HG03103 (cell line): ENCODE results near the gene MALSU1.
A peak's percentile ranks its signal among the peaks of the same experiment; 100 is the strongest.

ENCODE experiments used
- ATAC-seq: cut with Tn5 transposase; IDR thresholded peaks from one replicate; pipeline ENCODE4 v1.9.1; 2021; ENCODE audit warnings: low read depth; ENCODE audit not compliant: unreplicated experiment

Gene MALSU1

DNA sequence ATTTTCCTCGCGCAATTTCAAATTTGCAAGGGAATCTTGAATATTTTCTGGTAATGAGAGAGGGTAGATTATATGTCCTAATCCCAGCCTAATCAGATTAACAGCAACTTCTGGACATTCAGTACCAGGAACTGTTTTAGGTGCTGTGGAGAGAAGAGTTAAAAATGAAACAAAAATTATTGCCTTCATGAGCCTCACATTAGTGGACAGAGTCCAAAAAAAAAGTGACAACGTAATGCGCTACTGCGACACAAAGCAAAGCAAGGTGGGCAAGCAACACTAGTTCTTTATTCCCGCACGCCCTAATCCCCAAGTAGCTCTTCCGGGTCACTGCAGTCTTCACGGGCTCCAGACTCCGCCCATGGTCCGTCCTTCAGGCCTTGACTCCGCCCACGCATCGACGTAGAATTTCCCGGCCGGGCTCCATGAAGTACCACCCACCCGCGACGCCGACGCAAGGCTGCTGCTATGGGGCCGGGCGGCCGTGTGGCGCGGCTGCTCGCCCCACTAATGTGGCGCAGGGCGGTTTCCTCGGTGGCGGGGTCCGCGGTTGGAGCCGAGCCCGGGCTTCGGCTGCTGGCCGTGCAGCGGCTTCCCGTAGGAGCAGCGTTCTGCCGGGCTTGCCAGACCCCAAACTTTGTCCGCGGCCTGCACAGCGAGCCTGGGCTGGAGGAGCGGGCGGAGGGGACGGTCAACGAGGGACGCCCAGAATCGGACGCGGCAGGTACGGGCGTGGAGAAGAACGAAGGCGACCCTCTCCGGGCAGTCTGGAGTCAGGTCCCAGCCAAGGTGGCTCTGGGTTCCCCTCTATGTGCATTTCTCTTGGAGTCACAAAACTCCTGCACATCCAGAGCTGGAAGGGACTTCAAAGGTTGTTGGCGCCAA is at the start of gene MALSU1:
Gene MALSU1 (plus strand): TSS at position 455 of the 885 bp plus-strand sequence. CDS start 14 bp downstream, at position 469.
- ATAC-seq = peak; percentile 98

DNA sequence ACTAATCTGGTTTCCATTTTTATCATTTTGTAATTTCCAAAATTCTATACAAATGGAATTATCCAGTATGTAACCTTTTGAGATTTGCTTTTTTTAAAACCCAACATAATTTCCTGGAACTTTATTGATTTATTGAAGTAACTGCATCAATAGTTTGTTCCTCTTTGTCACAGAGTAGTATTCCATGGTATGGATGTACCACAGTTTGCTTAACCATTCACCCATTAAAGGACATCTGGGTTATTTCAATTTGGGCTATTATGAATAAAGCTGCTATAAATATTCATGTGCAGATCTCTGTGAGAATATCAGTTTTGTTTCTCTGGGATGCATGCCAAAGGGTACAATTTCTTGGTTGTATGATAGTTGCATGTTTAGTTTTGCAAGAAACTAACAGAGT is 49.7 kb upstream of the MALSU1 start:
- no peak for ATAC-seq

DNA sequence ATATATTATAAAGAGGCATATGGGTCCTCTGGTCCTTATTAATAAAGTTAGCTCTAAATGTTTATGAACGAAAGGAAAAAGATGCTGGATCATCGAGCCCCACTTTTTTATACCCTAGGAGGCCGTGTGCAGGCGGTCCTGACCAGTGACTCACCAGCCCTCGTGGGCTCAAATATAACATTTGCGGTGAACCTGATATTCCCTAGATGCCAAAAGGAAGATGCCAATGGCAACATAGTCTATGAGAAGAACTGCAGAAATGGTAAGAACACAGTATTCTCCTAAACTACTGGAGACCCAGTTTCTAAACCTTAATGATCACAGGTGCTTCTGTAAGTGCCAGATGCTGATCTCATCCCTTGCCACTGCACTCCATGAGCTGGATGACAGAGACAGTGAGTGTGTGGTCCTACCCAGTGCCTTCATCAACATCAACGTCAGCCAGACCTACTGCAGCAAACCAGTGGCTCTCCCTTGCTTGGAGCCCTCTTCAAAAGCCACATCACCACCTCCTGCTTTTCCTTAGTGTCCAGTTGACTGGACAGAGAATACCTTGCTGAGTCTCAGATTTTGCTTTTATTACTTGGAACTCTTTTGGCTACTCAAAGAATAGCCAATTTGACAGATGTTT is 45.0 kb upstream of the MALSU1 start:
- no peak for ATAC-seq

DNA sequence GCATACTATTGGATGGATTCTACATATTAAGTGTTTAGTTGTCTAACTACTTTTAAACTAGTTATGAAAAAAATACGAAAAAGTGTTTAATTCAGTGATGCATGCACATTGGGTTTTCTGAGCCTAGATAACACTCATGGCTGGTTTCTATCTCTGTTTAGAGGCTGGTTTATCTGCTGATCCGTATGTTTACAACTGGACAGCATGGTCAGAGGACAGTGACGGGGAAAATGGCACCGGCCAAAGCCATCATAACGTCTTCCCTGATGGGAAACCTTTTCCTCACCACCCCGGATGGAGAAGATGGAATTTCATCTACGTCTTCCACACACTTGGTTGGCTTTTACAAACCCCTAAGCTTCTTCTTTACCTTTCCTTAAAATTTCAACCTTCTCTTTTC is 42.4 kb upstream of the MALSU1 start:
- no peak for ATAC-seq

DNA sequence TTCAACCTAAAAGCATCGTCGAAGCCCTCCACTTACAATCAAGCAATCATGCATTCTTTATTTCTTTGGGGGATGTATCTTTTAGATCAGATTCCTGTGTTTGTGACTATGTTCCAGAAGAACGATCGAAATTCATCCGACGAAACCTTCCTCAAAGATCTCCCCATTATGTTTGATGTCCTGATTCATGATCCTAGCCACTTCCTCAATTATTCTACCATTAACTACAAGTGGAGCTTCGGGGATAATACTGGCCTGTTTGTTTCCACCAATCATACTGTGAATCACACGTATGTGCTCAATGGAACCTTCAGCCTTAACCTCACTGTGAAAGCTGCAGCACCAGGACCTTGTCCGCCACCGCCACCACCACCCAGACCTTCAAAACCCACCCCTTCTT is 38.8 kb upstream of the MALSU1 start:
- ATAC-seq = no peak

DNA sequence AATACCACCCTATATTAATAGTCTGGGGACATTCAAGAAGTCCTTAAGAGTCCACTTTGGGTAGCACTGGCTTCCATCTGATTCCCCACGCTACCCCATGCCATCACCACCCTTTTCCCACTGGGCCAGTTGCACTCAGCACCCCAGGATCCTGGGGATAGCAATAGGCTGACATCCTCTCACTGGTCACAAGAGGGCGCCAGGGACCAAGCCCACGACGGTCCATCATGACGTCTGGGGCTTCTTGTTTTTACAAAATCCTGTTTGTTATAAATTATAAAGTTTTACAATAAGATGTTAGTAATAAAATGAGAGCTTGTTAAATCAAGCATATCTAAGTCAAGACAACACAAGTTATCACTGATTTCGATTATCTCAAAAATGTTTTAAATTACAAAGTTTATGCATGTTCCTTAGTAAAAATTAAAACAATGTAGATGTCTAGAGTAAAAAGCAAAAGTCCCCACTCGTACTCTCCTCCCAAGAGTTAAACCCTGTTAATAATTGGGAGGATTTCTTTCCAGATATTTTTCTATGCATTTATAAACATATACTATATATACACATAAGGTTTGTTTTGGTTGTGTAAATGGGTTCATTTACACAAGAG is 37.2 kb upstream of the MALSU1 start:
- ATAC-seq = peak; percentile 67

DNA sequence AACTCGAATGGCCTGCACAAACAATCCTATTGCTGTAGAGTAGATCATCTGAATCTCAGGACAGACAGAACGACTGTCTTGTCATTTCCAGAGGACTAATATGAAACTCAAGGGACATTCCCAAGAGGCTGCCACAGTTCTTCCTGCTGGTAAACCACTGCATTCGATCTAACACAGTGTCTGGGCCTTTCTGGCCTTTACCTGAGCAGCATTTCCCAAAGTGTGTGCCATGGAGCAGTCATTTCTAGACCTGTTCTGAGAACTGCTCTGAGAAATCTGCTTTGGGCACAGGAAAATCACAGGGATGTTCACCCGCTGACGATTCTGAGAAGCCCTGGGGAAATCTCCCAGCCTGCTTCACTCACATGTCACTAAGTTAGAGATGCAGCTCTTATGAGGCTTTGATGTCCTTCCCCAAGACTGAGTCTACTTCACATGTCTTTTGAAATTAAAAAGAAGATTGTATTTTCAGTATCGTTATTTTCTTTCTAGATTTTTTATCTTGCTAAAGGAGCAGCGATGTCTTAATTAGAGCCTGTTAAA is 34.2 kb upstream of the MALSU1 start:
- no peak for ATAC-seq

DNA sequence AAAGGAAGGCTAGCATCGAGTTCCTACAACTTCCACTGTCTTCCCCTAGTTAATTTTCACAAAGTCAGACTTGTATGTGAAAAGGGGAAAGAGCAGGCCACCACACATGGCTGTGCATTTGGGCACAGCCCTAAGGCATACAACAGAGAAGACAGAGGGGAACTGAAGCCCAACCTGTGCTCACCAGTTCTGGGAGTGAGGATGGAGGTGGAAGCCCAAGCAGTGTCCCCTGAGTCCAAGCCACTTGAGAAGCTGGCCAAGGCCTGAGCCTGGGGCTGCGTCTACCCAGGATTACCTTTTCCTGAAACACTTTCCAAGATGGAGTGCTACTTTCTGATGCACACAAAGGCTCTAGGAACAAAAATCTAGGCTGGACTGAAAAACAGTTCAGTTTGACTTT is 32.2 kb upstream of the MALSU1 start:
- no peak for ATAC-seq

DNA sequence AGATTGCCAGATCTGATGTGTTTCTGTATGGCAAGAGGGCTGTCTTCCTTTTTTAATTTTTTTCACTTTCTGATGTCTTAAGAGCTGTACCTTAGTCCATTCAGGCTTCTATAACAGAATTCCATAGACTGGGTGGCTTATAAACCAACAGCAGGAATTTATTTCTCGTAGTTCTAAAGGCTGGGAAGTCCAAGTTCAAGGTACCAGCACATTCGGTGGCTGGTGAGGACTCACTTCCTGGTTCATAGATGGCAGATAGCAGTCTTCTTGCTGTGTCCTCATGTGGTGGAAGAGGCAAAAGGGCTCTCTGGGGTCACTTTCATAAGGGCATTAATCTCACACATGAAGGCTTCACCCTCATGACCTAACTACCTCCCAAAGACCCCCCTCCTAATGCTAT is 31.8 kb upstream of the MALSU1 start:
- ATAC-seq = no peak

DNA sequence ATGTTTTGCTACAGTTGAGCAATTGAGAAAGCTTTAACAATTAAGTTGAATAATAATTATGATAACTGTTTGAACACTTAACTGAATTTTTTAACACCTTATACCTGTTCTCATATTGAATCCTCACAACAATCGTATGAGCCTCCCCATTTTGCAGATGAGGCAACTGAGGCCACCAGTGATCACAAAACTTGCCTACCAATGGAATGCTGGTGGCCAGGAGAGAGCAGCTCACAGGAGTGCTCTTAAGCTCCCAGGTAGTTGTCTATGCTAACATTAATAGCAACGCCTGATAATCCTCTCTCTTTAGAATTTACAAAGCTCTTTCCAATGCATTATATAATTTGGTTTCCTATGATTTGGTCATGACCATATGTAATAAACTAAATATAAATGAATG is 31.0 kb upstream of the MALSU1 start:
- ATAC-seq = no peak

DNA sequence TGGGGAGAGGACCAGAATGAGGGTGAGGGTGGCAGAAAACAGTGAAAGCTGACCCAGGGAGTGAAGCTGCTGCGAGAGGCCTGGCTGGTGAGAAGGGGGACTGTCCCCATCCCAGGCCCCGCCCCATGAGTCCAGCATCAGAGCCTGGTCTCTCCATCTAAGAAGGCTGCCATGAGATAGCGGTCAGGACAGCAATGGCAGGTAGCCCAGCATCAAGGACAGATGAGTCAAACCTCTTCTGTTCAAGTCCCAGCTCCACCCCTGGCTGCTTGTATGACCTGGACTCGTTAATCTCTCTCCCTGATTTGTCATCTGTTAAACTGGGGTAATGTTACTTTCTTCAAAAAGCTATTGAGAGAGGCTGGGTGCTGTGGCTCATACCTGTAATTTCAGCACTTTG is 30.4 kb upstream of the MALSU1 start:
- no peak for ATAC-seq

DNA sequence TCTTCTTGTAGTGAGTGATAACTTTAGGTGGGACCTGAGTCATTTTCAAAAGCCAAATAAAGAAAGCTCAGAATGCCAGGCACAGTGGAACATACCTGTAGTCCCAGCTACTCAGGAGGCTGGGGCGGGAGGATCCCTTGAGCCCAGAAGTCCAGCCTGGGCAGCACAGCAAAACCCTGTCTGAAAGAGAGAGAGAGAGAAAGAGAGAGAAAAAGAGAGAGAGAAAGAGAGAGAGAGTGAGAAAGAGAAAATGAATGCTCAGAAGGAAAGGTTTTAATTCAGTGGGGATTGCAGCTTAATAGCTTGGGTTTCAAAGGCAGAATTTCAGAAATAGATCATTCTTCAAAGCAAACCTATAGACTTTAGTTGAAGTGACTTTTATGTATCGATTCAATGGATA is 26.9 kb upstream of the MALSU1 start:
- no peak for ATAC-seq

DNA sequence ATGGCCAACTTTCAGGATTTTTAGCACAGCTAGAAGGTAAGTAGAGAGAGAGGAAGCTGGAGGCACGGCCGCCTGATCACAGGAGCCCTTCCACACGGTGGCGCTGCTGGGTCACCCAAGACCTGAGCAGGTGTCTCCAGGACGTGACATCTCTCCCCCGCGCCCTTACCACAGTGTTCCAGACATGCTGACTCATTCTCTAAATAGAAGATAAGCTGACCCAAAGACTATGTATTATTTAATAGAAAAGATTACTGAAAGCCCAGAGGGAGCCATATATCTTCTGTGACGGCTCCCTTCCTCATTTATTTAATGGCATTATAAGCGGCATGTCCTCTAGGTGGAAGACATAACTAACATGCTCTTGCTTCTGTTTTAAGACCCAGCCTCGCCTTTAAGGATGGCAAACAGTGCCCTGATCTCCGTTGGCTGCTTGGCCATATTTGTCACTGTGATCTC is 26.0 kb upstream of the MALSU1 start:
- ATAC-seq = peak; percentile 93

DNA sequence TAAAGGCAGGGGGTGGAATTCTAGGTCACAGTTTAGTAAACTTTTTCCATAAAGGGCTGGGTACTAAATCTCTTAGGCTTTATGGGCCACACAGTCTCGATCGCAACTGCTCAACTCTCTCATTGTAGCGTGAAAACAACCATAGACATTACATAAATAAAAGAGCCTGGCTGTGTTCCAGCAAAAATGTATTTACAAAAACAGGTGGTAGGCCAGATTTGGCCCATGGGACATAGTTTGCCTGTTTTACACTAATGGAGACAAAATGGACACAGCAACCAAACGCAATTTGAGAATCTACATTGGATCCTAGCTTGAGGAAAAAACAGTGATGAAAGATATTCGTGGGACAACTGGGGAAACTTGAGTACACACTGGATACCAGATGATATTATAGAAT is 23.2 kb upstream of the MALSU1 start:
- no peak for ATAC-seq

DNA sequence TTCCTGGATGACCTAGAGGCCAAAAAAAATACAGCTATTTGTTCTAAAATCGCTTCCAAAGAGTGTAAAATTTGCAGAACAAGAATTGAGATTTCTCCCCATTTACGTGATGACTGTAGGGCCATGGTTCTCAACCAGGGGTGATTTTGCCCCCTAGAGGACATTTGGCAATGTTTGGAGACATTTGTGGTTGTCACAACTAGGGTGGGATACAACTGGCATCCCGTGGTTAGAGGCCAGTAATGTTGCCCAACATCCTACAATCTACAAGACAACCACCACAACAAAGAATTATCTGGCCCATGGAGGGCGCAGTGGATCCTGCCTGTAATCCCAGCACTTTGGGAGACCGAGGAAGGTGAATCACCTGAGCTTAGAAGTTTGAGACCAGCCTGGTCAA is 22.8 kb upstream of the MALSU1 start:
- ATAC-seq = no peak

DNA sequence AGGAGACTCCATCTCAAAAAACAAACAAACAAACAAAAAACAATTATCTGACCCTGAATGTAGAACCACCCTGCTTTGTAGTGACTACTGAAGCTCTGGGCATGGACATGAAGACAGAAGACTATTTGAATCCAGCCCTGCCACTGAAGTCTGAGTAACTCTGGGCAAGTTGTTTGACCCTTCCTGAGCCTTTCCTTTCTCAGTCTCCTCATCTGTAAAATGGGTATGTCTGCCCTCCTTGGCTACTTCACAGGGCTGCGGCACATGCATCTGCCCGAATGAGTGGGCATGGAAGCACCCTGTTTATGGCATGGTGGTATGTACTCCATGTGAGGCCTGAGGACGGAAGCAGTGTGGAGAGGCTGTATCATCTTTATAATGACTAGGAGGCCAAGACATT is 22.2 kb upstream of the MALSU1 start:
- no peak for ATAC-seq

DNA sequence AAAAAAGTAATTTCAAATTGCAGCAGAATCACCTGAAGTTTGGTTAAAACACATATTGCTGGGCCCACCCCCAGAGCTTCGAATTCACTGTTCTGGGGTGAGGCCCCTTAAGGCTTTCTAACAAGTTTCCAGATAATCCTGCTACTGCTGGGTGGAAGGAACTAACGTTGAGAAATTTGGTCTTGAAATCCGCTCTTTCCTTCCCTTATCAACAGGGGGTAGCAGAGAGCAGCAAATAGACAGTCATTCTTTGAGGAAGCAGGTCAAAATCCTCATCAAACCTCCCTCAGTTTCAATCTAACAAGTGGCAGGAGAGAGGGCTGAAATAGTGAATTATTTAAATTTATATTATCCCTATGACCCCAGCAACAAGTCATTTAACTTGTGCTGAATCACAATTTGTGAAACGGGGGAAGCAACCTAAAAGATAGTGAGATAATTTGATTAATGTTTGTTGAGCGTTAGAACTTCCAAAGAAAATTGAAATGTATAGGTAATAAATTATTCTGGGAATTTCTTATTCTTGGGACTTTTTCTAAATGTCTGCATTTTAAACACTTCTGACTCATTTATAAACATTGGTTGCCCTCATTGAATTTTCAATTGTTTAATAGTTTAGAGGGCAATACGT is 21.7 kb upstream of the MALSU1 start:
- ATAC-seq = no peak

DNA sequence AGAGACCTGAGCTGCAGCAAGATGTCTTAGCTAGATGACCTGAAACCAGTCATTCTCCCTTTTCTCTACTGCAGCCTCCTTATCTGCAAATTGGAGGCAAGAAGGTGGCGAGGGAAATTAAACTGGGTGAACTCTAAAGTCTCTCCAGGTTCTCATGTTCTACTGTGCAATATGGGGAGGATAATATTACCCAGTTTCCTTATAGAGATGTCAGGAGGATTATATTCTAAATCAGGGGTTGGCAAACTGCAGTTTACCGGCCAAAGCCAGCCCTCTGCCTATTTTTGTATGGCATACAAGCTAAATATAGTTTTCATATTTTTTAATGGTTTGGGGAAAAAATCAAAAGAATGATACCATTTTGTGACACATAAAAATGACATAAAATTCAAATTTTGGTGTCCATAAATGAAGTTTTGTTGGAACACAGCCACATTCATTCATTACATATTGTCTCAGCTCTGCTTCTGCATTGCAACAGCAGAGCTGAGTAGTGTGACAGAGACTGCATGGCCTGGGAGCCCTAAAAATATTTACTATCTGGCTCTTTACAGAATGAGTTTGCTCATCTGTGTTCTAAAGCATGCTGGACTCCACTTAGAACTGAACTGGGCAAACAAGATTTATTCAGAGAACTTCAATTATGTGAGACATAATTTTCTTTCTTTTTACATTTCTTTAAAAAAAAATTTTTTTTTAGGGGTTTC is 19.2 kb upstream of the MALSU1 start:
- no peak for ATAC-seq

DNA sequence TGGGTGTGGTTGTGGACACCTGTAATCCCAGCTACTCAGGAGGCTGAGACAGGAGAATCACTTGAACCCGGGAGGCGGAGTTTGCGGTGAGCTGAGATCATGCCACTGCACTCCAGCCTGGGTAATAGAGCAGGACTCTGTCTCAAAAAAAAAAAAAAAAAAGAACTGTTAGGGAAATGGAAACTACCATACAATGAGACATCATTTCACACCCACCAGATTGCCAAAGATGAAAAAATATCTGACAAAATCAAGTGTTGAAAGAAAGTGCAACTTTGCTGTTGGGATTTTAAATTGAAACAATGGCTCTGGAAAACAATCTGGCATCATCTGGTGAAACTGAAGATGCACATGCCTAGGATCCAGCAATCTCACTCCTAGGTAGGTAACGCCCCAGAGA is 16.1 kb upstream of the MALSU1 start:
- no peak for ATAC-seq

DNA sequence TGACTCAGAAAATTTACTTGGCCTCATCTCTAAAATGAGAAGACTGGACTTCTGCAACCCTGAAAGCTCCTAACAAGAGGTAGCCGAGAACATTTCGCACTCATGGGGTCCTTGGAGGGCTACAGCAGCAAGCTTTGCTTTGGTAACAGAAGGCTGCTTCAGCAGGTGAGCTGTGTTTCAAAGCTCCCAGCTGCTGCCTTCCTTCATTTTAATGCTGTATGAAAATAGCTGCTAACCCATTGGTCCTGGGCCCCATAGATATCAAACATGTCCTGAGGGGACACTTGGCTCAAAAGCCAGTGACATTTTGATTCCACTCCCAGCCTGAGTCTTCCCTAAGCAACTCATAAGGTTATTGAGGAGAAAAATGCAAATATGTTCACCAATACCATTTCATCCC is 14.3 kb upstream of the MALSU1 start:
- ATAC-seq = no peak
